ENCODE data around the gene PIGQ. TPM values are rescaled to one million over a fixed set of nuclear protein-coding genes. Genes with fewer than 3 reads are reported as not detected.

Gene PIGQ
- total and polyA plus RNA-seq, 2 of the 8 experiments (the other 6 are each of a cell fraction or from before 2014, with no cell fraction given) = 36.0 to 49.2 TPM

DNA sequence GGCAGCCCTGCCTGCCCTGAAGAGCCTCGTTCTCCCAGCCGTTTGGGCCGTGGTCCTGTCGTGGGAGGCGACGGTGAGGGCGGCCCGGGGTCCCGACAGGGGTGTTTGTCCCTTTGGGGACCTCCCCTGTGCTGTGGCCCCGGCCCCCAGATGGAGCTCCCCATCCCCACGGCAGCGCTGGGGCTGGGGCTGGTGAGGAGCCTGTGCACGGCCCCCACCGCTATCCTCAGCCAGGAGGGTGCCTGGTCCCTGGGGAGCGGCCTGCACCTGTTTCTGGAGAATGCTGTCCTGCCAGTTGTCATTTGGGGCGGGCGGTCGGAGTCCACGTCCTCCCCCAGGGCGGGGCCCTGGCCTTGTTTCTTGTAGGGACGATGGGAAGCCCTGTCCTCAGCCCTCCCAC is 35.6 kb upstream of the PIGQ start:
- Histone ChIP-seq H3K14ac (ENCODE audit: insufficient read length) (no peak overlapping the region), H2AFZ (ENCODE audit: low read length) (no peak overlapping the region), H3K4me3 (ENCODE audit: extremely low read depth in 1 of 4, insufficient read depth in 2 of 4, low read depth in 3 of 4, low read length in 4 of 4) (no peak overlapping the region), H3K4me2 (ENCODE audit: insufficient read depth in 1 of 2, low read depth in 2 of 2, low read length in 2 of 2) (no peak overlapping the region), H2BK120ac (replicated peaks; ENCODE audit: low read depth, low read length) (no peak overlapping the region), H4K20me1 (replicated peaks in 1 of 2; ENCODE audit: control insufficient read depth in 1 of 2, insufficient read depth in 2 of 2, low read length in 2 of 2) (peaks cover 12 to 41% of the 10 kb centered on the region in 2 experiments), H2BK12ac (ENCODE audit: low read depth, low read length) (no peak overlapping the region), H2BK5ac (ENCODE audit: low read depth, low read length) (no peak overlapping the region; the same call in 1 of the 2 replicates), H3K27ac (ENCODE audit: low read depth, low read length) (no peak overlapping the region; the same call in 1 of the 2 replicates), H3K9me3 (ENCODE audit: insufficient read depth in 2 of 2, low read depth in 1 of 2, low read length in 1 of 2) (no peaks in the 10 kb centered on the region), H3K36me3 (ENCODE audit: control insufficient read depth in 2 of 4, insufficient read depth in 4 of 4, low read length in 3 of 4) (no peaks in the 10 kb centered on the region; a peak in 2 of 8 replicates), H3K18ac (ENCODE audit: extremely low read depth, low read length) (no peak overlapping the region), H2BK15ac (ENCODE audit: low read length) (no peak overlapping the region), H3K56ac (replicated peaks; ENCODE audit: insufficient read length, low read depth, low read length) (no peak overlapping the region), H3K23me2 (ENCODE audit: low read depth, low read length) (no peaks in the 10 kb centered on the region), H3K9ac (replicated peaks in 1 of 4; ENCODE audit: extremely low read depth in 1 of 4, low read depth in 3 of 4, low read length in 3 of 4) (no peak overlapping the region), H4K8ac (ENCODE audit: extremely low read depth, insufficient read depth, low read length) (peak overlapping the region; percentile 28; the same call in 1 of the 2 replicates), H2BK20ac (ENCODE audit: low read length) (no peak overlapping the region), H4K5ac (ENCODE audit: insufficient read length, low read depth, low read length) (no peak overlapping the region), H2AK5ac (ENCODE audit: low read depth, low read length) (no peak overlapping the region), H3K79me1 (ENCODE audit: low read depth, low read length) (peaks cover 22% of the 10 kb centered on the region), H3K23ac (ENCODE audit: insufficient read length) (no peak overlapping the region), H3K79me2 (ENCODE audit: control insufficient read depth in 1 of 2, insufficient read depth in 2 of 2, low read length in 2 of 2) (peaks cover 4 to 55% of the 10 kb centered on the region in 2 experiments; a peak in 3 of 4 replicates), H3K4me1 (replicated peaks in 1 of 4; ENCODE audit: control insufficient read depth in 3 of 4, insufficient read depth in 4 of 4, low read length in 3 of 4) (peaks cover 0 to 3% (median under 1%) of the 10 kb centered on the region in 4 experiments; a peak in 4 of 7 replicates), H3K4ac (replicated peaks; ENCODE audit: insufficient read length, low read depth, low read length) (no peak overlapping the region), H3K27me3 (replicated peaks in 1 of 4; ENCODE audit: control insufficient read depth in 3 of 4, extremely low read depth in 1 of 4, insufficient read depth in 3 of 4, low read length in 3 of 4) (no peaks in the 10 kb centered on the region), H4K91ac (replicated peaks; ENCODE audit: insufficient read length, low read length) (no peak overlapping the region)
- FAIRE-seq = no peak
- 96% methylated on average over 18 of the region's 21 CpGs; no CpG with 5 or more reads in 1 of the 2 experiments for WGBS, 2 experiments (ENCODE audit: extremely low coverage in 1 of 2, insufficient coverage in 1 of 2, insufficient read length in 1 of 2, insufficient replicate concordance in 2 of 2, low coverage in 1 of 2, low lambda C conversion rate in 2 of 2, missing lambda C conversion rate in 1 of 2)
- ChIA-PET CTCF (ENCODE audit: partially characterized antibody) (interaction anchor here (0.6 to 3.0 kb wide), 12 partner anchors 8 to 326 kb away, joined by 3 to 14 read pairs (median 5); no protein-coding TSS in a partner anchor), POLR2A (ENCODE audit: partially characterized antibody) (interaction anchor here (1.1 to 1.7 kb wide), 2 partner anchors 22 to 105 kb away, joined by 4 read pairs; no protein-coding TSS in a partner anchor)
- no peak for DNase-seq (ENCODE audit: low read depth in 1 of 2, low spot score in 2 of 2)
- TF ChIP-seq CREB1 (IDR thresholded peaks at IDR 0.05) = no peak
- TF ChIP-seq POU5F1 (IDR thresholded peaks at IDR 0.05; ENCODE audit: low read depth, low read length) = no peak

Data from H1 (cell line).